GM08714 (cell line): ENCODE data around the gene SCYL1.

Source experiments
- H3K4me3 ChIP-seq: fragments of 200-500 bp; sonication (Bioruptor generic); 2 replicates; pipeline ENCODE4 v1.5.1; 2014; ENCODE audit warnings: mild to moderate bottlenecking, low read length, inconsistent platforms
- ZNF274 ChIP-seq: IDR thresholded peaks from 2 replicates; pipeline ENCODE4 v1.6.1; 2012; ENCODE audit warnings: mild to moderate bottlenecking, low read depth, low read length

Gene SCYL1

GRCh38 chr11:65498977-65499712, 25.7 kb upstream of the SCYL1 start, which contains the start of gene MALAT1:
TSS of gene MALAT1 (plus strand) at chr11:65499045.
- peak within 1 kb of the TSS; percentile 99 for H3K4me3 ChIP-seq
- no peak for TF ChIP-seq ZNF274

GRCh38 chr11:65499713-65500386, 25.0 kb upstream of the SCYL1 start:
- peak overlapping the region; percentile 99 for H3K4me3 ChIP-seq
- no peak for TF ChIP-seq ZNF274

- H3K4me3 ChIP-seq = peak overlapping the region; percentile 99
- no peak for TF ChIP-seq ZNF274
These were observed 24.3 kb upstream of the SCYL1 start for GRCh38 chr11:65500387-65501185.

- no peak for TF ChIP-seq ZNF274
- peak overlapping the region; percentile 99 for H3K4me3 ChIP-seq
These were observed 23.8 kb upstream of the SCYL1 start for GRCh38 chr11:65501186-65501471.

- peak overlapping the region; percentile 99 for H3K4me3 ChIP-seq
- no peak for TF ChIP-seq ZNF274
These were observed 23.2 kb upstream of the SCYL1 start for GRCh38 chr11:65501472-65502273.

GRCh38 chr11:65502274-65502554, 22.7 kb upstream of the SCYL1 start:
- no peak for TF ChIP-seq ZNF274
- H3K4me3 ChIP-seq = peak overlapping the region; percentile 99; the same call in 1 of the 2 replicates

GRCh38 chr11:65502555-65503367, 22.1 kb upstream of the SCYL1 start:
- H3K4me3 ChIP-seq = peak overlapping the region; percentile 99
- TF ChIP-seq ZNF274 = no peak

GRCh38 chr11:65503368-65503948, 21.4 kb upstream of the SCYL1 start:
- TF ChIP-seq ZNF274 = no peak
- peak overlapping the region; percentile 99 for H3K4me3 ChIP-seq

- TF ChIP-seq ZNF274 = no peak
- peak overlapping the region; percentile 99 for H3K4me3 ChIP-seq
These were observed 20.8 kb upstream of the SCYL1 start for GRCh38 chr11:65503949-65504673.

GRCh38 chr11:65504674-65505465, 20.0 kb upstream of the SCYL1 start:
- no peak for TF ChIP-seq ZNF274
- H3K4me3 ChIP-seq = peak overlapping the region; percentile 99

- no peak for TF ChIP-seq ZNF274
- H3K4me3 ChIP-seq = peak overlapping the region; percentile 99
These were observed 19.2 kb upstream of the SCYL1 start for GRCh38 chr11:65505466-65506289.

- TF ChIP-seq ZNF274 = no peak
- peak overlapping the region; percentile 99 for H3K4me3 ChIP-seq
These were observed 18.6 kb upstream of the SCYL1 start for GRCh38 chr11:65506290-65506771.
